Measurements from ENCODE around the gene SCN5A. TPM values are rescaled to one million over a fixed set of nuclear protein-coding genes. Genes with fewer than 3 reads are reported as not detected.

Gene SCN5A
- polyA plus RNA-seq, 1 donor (not counting 4 experiments of a cell fraction or from before 2014, with no cell fraction given) = 0.26 TPM

DNA sequence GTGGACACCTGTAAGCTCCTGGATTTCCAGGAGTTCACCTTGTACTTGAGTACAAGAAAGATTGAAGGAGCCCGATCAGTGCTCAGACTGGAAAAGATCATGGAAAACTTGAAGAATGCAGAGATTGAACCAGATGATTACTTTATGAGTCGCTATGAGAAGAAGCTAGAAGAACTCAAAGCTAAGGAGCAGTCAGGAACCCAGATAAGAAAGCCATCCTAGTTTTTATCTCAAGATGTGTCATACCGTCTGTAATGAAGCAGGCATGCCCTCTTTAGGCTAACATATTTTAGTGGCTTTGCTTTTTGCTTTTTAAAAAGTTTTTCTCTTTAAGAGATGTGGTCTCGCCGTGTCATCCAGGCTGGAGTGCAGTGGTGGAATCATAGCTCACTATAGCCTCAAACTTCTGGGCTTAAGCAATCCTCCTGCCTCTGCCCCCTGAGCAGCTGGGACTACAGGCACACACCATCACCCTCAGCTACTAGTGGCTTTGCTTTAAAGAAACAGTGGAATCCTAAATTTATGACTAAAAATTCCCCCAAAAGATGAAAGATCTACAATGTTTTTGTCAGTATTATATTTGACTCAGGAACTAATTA lies 125.2 kb downstream of the SCN5A start:
- Histone ChIP-seq H3K4me3 (ENCODE audit: control insufficient read depth in 2 of 3, extremely low read depth in 1 of 3, insufficient read depth in 2 of 3, low read depth in 1 of 3, low read length in 3 of 3) (no peak overlapping the region), H3K9ac (ENCODE audit: control insufficient read depth, extremely low read depth, insufficient read depth, low read length) (no peak overlapping the region), H3K9me3 (ENCODE audit: control insufficient read depth, low read depth, low read length) (no peaks in the 10 kb centered on the region), H3K36me3 (ENCODE audit: control insufficient read depth in 2 of 2, extremely low read depth in 1 of 2, insufficient read depth in 2 of 2, low read length in 2 of 2) (peaks cover 0 to 2% of the 10 kb centered on the region in 2 experiments), H3K27ac (ENCODE audit: control insufficient read depth, insufficient read depth, low read length) (no peak overlapping the region), H3K9me1 (ENCODE audit: control insufficient read depth, extremely low read depth, insufficient read depth, low read length) (no peaks in the 10 kb centered on the region), H3K4me2 (ENCODE audit: control insufficient read depth, extremely low read depth, insufficient read depth, low read depth, low read length) (no peak overlapping the region), H3K27me3 (ENCODE audit: control insufficient read depth, extremely low read depth, insufficient read depth, low read length) (no peaks in the 10 kb centered on the region), H3K79me2 (ENCODE audit: control insufficient read depth, insufficient read depth, low read length) (no peaks in the 10 kb centered on the region), H3K4me1 (ENCODE audit: control insufficient read depth, extremely low read depth, insufficient read depth, low read length) (peaks cover 4% of the 10 kb centered on the region), H2AFZ (ENCODE audit: control insufficient read depth, low read length) (no peak overlapping the region), H4K20me1 (ENCODE audit: control insufficient read depth, extremely low read depth, insufficient read depth, low read length) (no peaks in the 10 kb centered on the region)
- FAIRE-seq (no peak), DNase-seq (ENCODE audit: low read depth, low spot score) (no peak)
- no peak for TF ChIP-seq EZH2 (IDR thresholded peaks at IDR 0.05; ENCODE audit: low read length)
- TF ChIP-seq, protein P1, sequence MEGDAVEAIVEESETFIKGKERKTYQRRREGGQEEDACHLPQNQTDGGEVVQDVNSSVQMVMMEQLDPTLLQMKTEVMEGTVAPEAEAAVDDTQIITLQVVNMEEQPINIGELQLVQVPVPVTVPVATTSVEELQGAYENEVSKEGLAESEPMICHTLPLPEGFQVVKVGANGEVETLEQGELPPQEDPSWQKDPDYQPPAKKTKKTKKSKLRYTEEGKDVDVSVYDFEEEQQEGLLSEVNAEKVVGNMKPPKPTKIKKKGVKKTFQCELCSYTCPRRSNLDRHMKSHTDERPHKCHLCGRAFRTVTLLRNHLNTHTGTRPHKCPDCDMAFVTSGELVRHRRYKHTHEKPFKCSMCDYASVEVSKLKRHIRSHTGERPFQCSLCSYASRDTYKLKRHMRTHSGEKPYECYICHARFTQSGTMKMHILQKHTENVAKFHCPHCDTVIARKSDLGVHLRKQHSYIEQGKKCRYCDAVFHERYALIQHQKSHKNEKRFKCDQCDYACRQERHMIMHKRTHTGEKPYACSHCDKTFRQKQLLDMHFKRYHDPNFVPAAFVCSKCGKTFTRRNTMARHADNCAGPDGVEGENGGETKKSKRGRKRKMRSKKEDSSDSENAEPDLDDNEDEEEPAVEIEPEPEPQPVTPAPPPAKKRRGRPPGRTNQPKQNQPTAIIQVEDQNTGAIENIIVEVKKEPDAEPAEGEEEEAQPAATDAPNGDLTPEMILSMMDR (optimal IDR thresholded peaks at IDR 0.05 in 1 of 3, IDR thresholded peaks at IDR 0.05 in 1 of 3, conservative IDR thresholded peaks at IDR 0.05 in 1 of 3; ENCODE audit: extremely low read depth in 1 of 3, insufficient read depth in 2 of 3, low read length in 3 of 3) = no peak
- dilution Hi-C loops (cut with MboI; ENCODE audit: extremely low pct_ligation_motif_present, low sequenced_read_pairs) = no loop called here

DNA sequence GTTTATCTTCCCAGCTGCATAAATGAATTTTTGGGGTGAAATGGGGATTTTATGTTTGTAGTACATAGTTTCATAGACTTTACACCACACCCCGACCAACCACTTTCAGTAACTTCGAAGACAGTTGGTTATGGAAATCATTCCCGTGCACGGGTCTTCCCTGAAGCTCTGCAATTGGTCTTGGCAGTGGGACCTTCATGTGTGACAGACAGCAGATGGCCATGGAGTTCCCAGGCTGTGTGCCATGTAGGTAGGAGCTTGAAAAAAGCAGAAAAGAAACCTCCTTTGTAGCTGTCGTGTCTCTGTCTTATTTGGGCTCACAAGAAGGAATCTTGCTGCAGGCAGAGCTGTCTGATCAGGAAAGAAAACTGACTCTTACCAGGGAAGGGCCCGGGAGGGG lies 127.5 kb downstream of the SCN5A start:
- DNase-seq (ENCODE audit: low read depth, low spot score) (no peak), FAIRE-seq (no peak)
- H3K79me2 ChIP-seq (ENCODE audit: control insufficient read depth, insufficient read depth, low read length) = no peaks in the 10 kb centered on the region
- no peak overlapping the region for H3K9ac ChIP-seq (ENCODE audit: control insufficient read depth, extremely low read depth, insufficient read depth, low read length)
- H3K4me3 ChIP-seq (ENCODE audit: control insufficient read depth in 2 of 3, extremely low read depth in 1 of 3, insufficient read depth in 2 of 3, low read depth in 1 of 3, low read length in 3 of 3) = no peak overlapping the region
- H4K20me1 ChIP-seq (ENCODE audit: control insufficient read depth, extremely low read depth, insufficient read depth, low read length) = no peaks in the 10 kb centered on the region
- peaks cover 9% of the 10 kb centered on the region for H3K4me1 ChIP-seq (ENCODE audit: control insufficient read depth, extremely low read depth, insufficient read depth, low read length)
- no peak overlapping the region for H3K4me2 ChIP-seq (ENCODE audit: control insufficient read depth, extremely low read depth, insufficient read depth, low read depth, low read length)
- no peaks in the 10 kb centered on the region for H3K9me3 ChIP-seq (ENCODE audit: control insufficient read depth, low read depth, low read length)
- TF ChIP-seq, protein P1 (optimal IDR thresholded peaks at IDR 0.05 in 1 of 3, IDR thresholded peaks at IDR 0.05 in 1 of 3, conservative IDR thresholded peaks at IDR 0.05 in 1 of 3; ENCODE audit: extremely low read depth in 1 of 3, insufficient read depth in 2 of 3, low read length in 3 of 3) = no peak
- no peak for TF ChIP-seq EZH2 (IDR thresholded peaks at IDR 0.05; ENCODE audit: low read length)
- dilution Hi-C loops (cut with MboI; ENCODE audit: extremely low pct_ligation_motif_present, low sequenced_read_pairs) = no loop called here
- H3K36me3 ChIP-seq (ENCODE audit: control insufficient read depth in 2 of 2, extremely low read depth in 1 of 2, insufficient read depth in 2 of 2, low read length in 2 of 2) = peaks cover 0 to 2% of the 10 kb centered on the region in 2 experiments
- H3K27me3 ChIP-seq (ENCODE audit: control insufficient read depth, extremely low read depth, insufficient read depth, low read length) = no peaks in the 10 kb centered on the region
- no peak overlapping the region for H2AFZ ChIP-seq (ENCODE audit: control insufficient read depth, low read length)
- H3K9me1 ChIP-seq (ENCODE audit: control insufficient read depth, extremely low read depth, insufficient read depth, low read length) = no peaks in the 10 kb centered on the region
- H3K27ac ChIP-seq (ENCODE audit: control insufficient read depth, insufficient read depth, low read length) = no peak overlapping the region
